GM19397 (cell line): ENCODE data around the gene ZNF213.

Experiments
- ATAC-seq: cut with Tn5 transposase; IDR thresholded peaks from one replicate; pipeline ENCODE4 v1.9.1; 2021; ENCODE audit warnings: mild to moderate bottlenecking, moderate library complexity; ENCODE audit not compliant: unreplicated experiment

Gene ZNF213

DNA sequence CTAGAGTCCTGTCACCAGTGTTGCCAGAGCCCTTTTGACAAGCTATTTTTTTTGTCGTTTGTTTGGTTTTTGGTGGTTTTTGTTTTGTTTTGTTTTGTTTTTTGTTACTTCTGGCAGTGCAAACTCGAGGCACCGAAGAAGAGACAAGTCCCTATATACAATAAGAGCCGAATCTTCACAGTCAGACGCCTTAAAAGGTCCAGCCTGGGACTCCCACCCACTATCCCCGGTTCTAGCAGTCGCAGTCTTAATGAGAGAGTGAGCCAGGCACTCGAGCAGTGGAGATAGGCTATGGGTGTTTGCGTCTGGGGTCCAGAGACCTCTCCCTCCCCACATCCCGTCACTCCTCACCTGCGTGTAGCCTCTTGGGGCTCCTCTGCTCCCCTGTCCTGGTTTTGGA is 55.0 kb downstream of the ZNF213 start:
- no peak for ATAC-seq

DNA sequence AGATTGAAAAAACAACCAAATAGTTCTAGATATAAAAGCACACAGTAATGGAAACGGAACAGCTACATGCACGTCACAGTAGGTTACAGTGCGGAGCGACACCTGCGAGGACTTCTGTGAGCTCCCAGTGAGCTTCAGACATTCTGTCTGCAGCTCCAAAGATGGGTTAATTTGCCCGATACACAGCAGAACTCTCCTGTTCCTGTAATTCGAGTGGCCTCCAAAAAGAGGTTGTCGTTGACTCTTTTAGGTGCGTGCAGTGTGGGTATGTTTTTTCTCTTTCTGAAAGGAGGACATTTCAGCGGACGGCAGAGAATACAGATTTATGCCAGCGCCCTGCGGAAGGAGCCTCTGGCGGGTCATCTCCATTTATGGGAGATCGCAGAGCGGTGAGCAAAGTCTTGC is 56.1 kb downstream of the ZNF213 start:
- ATAC-seq, result no peak
